Ascending aorta (tissue), 2 donors: ENCODE results near the gene MGMT. TPM values are rescaled to one million over a fixed set of nuclear protein-coding genes. Genes with fewer than 3 reads are reported as not detected.

Source experiments
- DNase-seq, 2 donors: peaks; one replicate each; pipeline ENCODE4 v3.0.0-alpha.2; 2019; ENCODE audit warnings: low spot score in 2 of 2
- H3K27ac ChIP-seq, 2 donors: fragments of 200-600 bp; sonication (generic); one replicate each; pipeline ENCODE4 v1.5.1; 2016 to 2017; ENCODE audit warnings: mild to moderate bottlenecking in 1 of 2
- H3K27me3 ChIP-seq: fragments of 200-600 bp; sonication (generic); one replicate; pipeline ENCODE4 v1.5.1; 2017
- H3K36me3 ChIP-seq, 2 donors: fragments of 200-600 bp; sonication (generic); one replicate each; pipeline ENCODE4 v1.5.1; 2016
- H3K4me1 ChIP-seq, 2 donors: fragments of 200-600 bp; sonication (generic); one replicate each; pipeline ENCODE4 v1.5.1; 2016 to 2017; ENCODE audit warnings: mild to moderate bottlenecking in 1 of 2
- H3K4me3 ChIP-seq, 2 donors: fragments of 200-600 bp; sonication (generic); one replicate each; pipeline ENCODE4 v1.5.1; 2016 to 2017; ENCODE audit warnings: mild to moderate bottlenecking in 1 of 2
- H3K9me3 ChIP-seq, 2 donors: fragments of 200-600 bp; sonication (generic); one replicate each; pipeline ENCODE4 v1.5.1; 2016
- CTCF ChIP-seq, 3 experiments: fragments of 200-600 bp in 2 of 3; fragments of 450-650 bp in 1 of 3; sonication (generic) in 2 of 3; IDR thresholded peaks; one replicate each; pipeline ENCODE4 v1.5.1; 2016 to 2019; ENCODE audit warnings: antibody characterized with exemption in 3 of 3, mild to moderate bottlenecking in 1 of 3, moderate library complexity in 1 of 3
- intact Hi-C: fragments of 100-400 bp; cut with DNase I; formaldehyde crosslinking; loops from one replicate; pipeline ENCODE4 v1.15.1; 2023
- total RNA-seq: library from RNA; depleted of rRNA; stranded (reverse); fragments of >200 nt; gene quantifications from one replicate; pipeline ENCODE4 v1.1.0, GENCODE V29; 2016

The MGMT gene
- total RNA-seq, 1 donor from 2014 or later = 7.0 TPM

- TF ChIP-seq CTCF (IDR thresholded peaks at IDR 0.05) = no peak
- no peak for DNase-seq
- Histone ChIP-seq H3K27me3 (no peaks in the 10 kb centered on the region), H3K27ac (no peak overlapping the region), H3K4me1 (peaks cover 0 to 3% of the 10 kb centered on the region in 2 donors), H3K9me3 (no peaks in the 10 kb centered on the region), H3K36me3 (no peaks in the 10 kb centered on the region), H3K4me3 (no peak overlapping the region)
- intact Hi-C loops = no loop called here
These were observed 161.8 kb downstream of the MGMT start for GRCh38 chr10:129628823-129629222.

- intact Hi-C loops = no loop called here
- no peak for DNase-seq
- TF ChIP-seq CTCF (IDR thresholded peaks at IDR 0.05) = no peak
- Histone ChIP-seq H3K36me3 (no peaks in the 10 kb centered on the region), H3K9me3 (peaks cover 0 to 6% of the 10 kb centered on the region in 2 donors), H3K4me3 (no peak overlapping the region), H3K27me3 (no peaks in the 10 kb centered on the region), H3K27ac (no peak overlapping the region), H3K4me1 (peaks cover 0 to 3% of the 10 kb centered on the region in 2 donors)
These were observed 162.9 kb downstream of the MGMT start for GRCh38 chr10:129629911-129630310.

- Histone ChIP-seq H3K4me3 (no peak overlapping the region), H3K36me3 (no peaks in the 10 kb centered on the region), H3K4me1 (peaks cover 0 to 3% of the 10 kb centered on the region in 2 donors), H3K9me3 (peaks cover 0 to 6% of the 10 kb centered on the region in 2 donors), H3K27me3 (no peaks in the 10 kb centered on the region), H3K27ac (no peak overlapping the region)
- no peak for DNase-seq
- TF ChIP-seq CTCF (IDR thresholded peaks at IDR 0.05) = no peak
- intact Hi-C loops = no loop called here
These were observed 164.0 kb downstream of the MGMT start for GRCh38 chr10:129631006-129631405.

- Histone ChIP-seq H3K4me1 (peaks cover 0 to 3% of the 10 kb centered on the region in 2 donors), H3K27ac (no peak overlapping the region), H3K36me3 (no peaks in the 10 kb centered on the region), H3K9me3 (peaks cover 0 to 6% of the 10 kb centered on the region in 2 donors), H3K4me3 (no peak overlapping the region), H3K27me3 (no peaks in the 10 kb centered on the region)
- TF ChIP-seq CTCF (IDR thresholded peaks at IDR 0.05) = no peak
- intact Hi-C loops = no loop called here
- DNase-seq = no peak
These were observed 165.0 kb downstream of the MGMT start for GRCh38 chr10:129631870-129632623.

GRCh38 chr10:129637010-129637409 lies 170.0 kb downstream of the MGMT start:
- Histone ChIP-seq H3K4me1 (no peaks in the 10 kb centered on the region), H3K27ac (no peak overlapping the region), H3K9me3 (peaks cover 0 to 6% of the 10 kb centered on the region in 2 donors), H3K4me3 (no peak overlapping the region), H3K27me3 (no peaks in the 10 kb centered on the region), H3K36me3 (no peaks in the 10 kb centered on the region)
- TF ChIP-seq CTCF (IDR thresholded peaks at IDR 0.05) = no peak
- no peak for DNase-seq
- intact Hi-C loops = no loop called here
